ENCODE results near the gene H3-3A.

DNA sequence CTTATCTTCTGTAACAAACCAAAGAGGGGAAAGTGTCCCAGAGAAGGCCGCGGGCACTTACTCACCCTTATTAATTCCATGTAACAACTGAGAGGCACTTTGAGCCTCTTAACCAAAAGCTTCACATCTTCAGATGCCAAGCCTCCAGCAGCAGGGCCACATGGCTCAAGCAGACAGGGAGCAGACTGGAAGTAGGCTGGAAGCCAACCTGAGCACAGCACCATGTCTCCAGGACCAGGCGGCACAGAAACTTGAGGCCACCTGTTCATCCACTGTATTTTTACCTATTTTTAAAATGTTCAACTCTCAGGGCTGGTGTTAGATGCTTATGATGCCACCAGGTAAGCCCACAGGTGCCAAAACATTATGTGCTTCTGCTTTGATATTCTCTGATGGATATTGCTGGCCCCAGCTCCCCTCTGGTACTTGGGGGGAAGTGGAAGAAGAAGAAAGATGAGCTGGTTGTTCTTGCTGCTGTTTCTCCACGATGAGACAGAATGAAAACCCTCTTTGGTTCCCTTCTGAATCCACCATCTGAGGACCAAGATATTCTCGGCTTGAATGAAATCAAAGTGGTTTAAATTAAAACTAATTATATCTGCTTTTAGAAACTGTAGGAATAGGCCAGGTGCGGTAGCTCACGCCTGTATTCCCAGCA, 32.8 kb upstream of the H3-3A start:
- TF ChIP-seq, protein P1, sequence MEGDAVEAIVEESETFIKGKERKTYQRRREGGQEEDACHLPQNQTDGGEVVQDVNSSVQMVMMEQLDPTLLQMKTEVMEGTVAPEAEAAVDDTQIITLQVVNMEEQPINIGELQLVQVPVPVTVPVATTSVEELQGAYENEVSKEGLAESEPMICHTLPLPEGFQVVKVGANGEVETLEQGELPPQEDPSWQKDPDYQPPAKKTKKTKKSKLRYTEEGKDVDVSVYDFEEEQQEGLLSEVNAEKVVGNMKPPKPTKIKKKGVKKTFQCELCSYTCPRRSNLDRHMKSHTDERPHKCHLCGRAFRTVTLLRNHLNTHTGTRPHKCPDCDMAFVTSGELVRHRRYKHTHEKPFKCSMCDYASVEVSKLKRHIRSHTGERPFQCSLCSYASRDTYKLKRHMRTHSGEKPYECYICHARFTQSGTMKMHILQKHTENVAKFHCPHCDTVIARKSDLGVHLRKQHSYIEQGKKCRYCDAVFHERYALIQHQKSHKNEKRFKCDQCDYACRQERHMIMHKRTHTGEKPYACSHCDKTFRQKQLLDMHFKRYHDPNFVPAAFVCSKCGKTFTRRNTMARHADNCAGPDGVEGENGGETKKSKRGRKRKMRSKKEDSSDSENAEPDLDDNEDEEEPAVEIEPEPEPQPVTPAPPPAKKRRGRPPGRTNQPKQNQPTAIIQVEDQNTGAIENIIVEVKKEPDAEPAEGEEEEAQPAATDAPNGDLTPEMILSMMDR (IDR thresholded peaks at IDR 0.05), result no peak
- no peak for TF ChIP-seq POLR2A (IDR thresholded peaks at IDR 0.05)
